ENCODE data around the gene CRYBG1. TPM values are rescaled to one million over a fixed set of nuclear protein-coding genes. Genes with fewer than 3 reads are reported as not detected.
A peak's percentile ranks its signal among the peaks of the same experiment; 100 is the strongest.

CRYBG1 gene
- total and polyA plus RNA-seq, 10 of the 15 experiments (the other 5 are each of a cell fraction or from before 2014, with no cell fraction given), result 6.5 to 57.0 (median 25.2) TPM

GRCh38 chr6:106508277-106508676 is 147.8 kb downstream of the CRYBG1 start:
- ATAC-seq, result no peak
- ChIA-PET RAD21 (ENCODE audit: unreplicated experiment) (interaction anchor here (1.1 kb wide), 1 partner anchor 63 kb away, joined by 4 read pairs; no protein-coding TSS in a partner anchor), SMC1A (ENCODE audit: uncharacterized antibody, unreplicated experiment) (interaction anchor here (1.5 to 6.5 kb wide), 3 partner anchors 15 to 137 kb away, joined by 3 to 109 read pairs (median 6); no protein-coding TSS in a partner anchor), POLR2A (interaction anchor here (5.6 kb wide), 1 partner anchor 13 kb away, joined by 47 read pairs; no protein-coding TSS in a partner anchor), CTCF (interaction anchor here (1.3 to 6.8 kb wide), 4 partner anchors 30 to 64 kb away, joined by 4 to 79 read pairs (median 8); no protein-coding TSS in a partner anchor)
- Histone ChIP-seq H3K4me3 (no peak overlapping the region), H3K4me1 (ENCODE audit: control insufficient read depth, insufficient read depth, low read length) (peaks cover 5% of the 10 kb centered on the region; the same call in 1 of the 2 replicates), H3K27ac (ENCODE audit: control insufficient read depth, insufficient read depth) (no peak overlapping the region), H3K9me3 (replicated peaks; ENCODE audit: control insufficient read depth, insufficient read depth, low read length) (no peaks in the 10 kb centered on the region), H4K20me1 (ENCODE audit: control insufficient read depth, insufficient read depth) (no peaks in the 10 kb centered on the region), H2AFZ (ENCODE audit: control insufficient read depth, low read depth, low read length) (no peak overlapping the region), H3K79me2 (ENCODE audit: control insufficient read depth, insufficient read depth, low read length) (peaks cover 19% of the 10 kb centered on the region), H3K27me3 (replicated peaks in 1 of 2; ENCODE audit: control insufficient read depth in 2 of 2, insufficient read depth in 2 of 2, low read length in 1 of 2) (no peaks in the 10 kb centered on the region; a peak in 1 of 4 replicates), H3K36me3 (ENCODE audit: control insufficient read depth in 2 of 2, insufficient read depth in 2 of 2, low read length in 1 of 2) (no peaks in the 10 kb centered on the region), H3K4me2 (ENCODE audit: control insufficient read depth, insufficient read depth) (no peak overlapping the region), H3K9ac (ENCODE audit: control insufficient read depth, insufficient read depth, low read length) (no peak overlapping the region)
- FAIRE-seq, result peak; percentile 77
- 82% methylated on average over 2 of the region's 2 CpGs for WGBS (ENCODE audit: insufficient coverage, insufficient replicate concordance, low lambda C conversion rate, missing lambda C conversion rate)
- in situ Hi-C loops (cut with MboI), result loop anchor here (25.0 kb wide), 1 partner anchor 1046 kb away; no protein-coding TSS in a partner anchor
- DNase-seq (ENCODE audit: low read depth, low spot score), result no peak
- intact Hi-C loops (cut with micrococcal nuclease; ENCODE audit: unreplicated experiment), result no loop called here
- no TSS peak for BruUV-seq (replicated peaks)
- TF ChIP-seq ZBTB11 (CRISPR knock-in tag; IDR thresholded peaks at IDR 0.05), result no peak
- TF ChIP-seq ETV6 (conservative IDR thresholded peaks at IDR 0.05 in 1 of 2, IDR thresholded peaks at IDR 0.05 in 1 of 2; ENCODE audit: borderline replicate concordance in 1 of 2, low read depth in 1 of 2), result no peak
- TF ChIP-seq FOS (IDR thresholded peaks at IDR 0.05; ENCODE audit: borderline replicate concordance, extremely low read depth, insufficient read length), result no peak
- TF ChIP-seq STAT1 (conservative IDR thresholded peaks at IDR 0.05), result no peak
- TF ChIP-seq RAD21 (IDR thresholded peaks at IDR 0.05; ENCODE audit: insufficient read depth, low read depth, low read length), result no peak
- no peak for TF ChIP-seq ATF7 (IDR thresholded peaks at IDR 0.05; ENCODE audit: low read depth)
- no peak for TF ChIP-seq NR2C1 (IDR thresholded peaks at IDR 0.05)
- TF ChIP-seq RFX5 (IDR thresholded peaks at IDR 0.05; ENCODE audit: low read depth, low read length), result no peak
- no peak for TF ChIP-seq RELB (IDR thresholded peaks at IDR 0.05; ENCODE audit: low read depth)
- TF ChIP-seq ATF3 (IDR thresholded peaks at IDR 0.05; ENCODE audit: borderline replicate concordance, extremely low read depth, low read depth, low read length), result no peak
- TF ChIP-seq LARP7 (IDR thresholded peaks at IDR 0.05), result no peak
- no peak for TF ChIP-seq HDAC2 (IDR thresholded peaks at IDR 0.05)
